Psoas muscle (tissue), 8 donors: ENCODE data around the gene CBR1. TPM values are rescaled to one million over a fixed set of nuclear protein-coding genes. Genes with fewer than 3 reads are reported as not detected.

Source experiments
- ATAC-seq, 4 donors: fragments of 200-7000 bp; cut with Tn5 transposase; one replicate each; pipeline ENCODE4 v1.9.1; 2020; ENCODE audit warnings: moderate library complexity in 3 of 4, mild to moderate bottlenecking in 2 of 4
- DNase-seq, 2 donors: peaks; one replicate each; pipeline ENCODE4 v3.0.0-alpha.2; 2020
- H3K27ac ChIP-seq: fragments of 200-600 bp; one replicate; pipeline ENCODE4 v1.8.0; 2022
- H3K27me3 ChIP-seq, 3 donors: fragments of 200-600 bp in 1 of 3; one replicate each; pipeline versions ENCODE4 v1.6.1 to v1.8.0; 2013 to 2022; ENCODE audit warnings: low read length in 2 of 3, mild to moderate bottlenecking in 2 of 3, moderate library complexity in 1 of 3; ENCODE audit not compliant: insufficient read depth in 3 of 3
- H3K36me3 ChIP-seq, 2 donors: fragments of 200-600 bp in 1 of 2; one replicate each; pipeline versions ENCODE4 v1.6.1 to v1.8.0; 2013 to 2022; ENCODE audit warnings: low read depth in 1 of 2, mild to moderate bottlenecking in 1 of 2, moderate library complexity in 1 of 2; ENCODE audit not compliant: insufficient read depth in 1 of 2
- H3K4me1 ChIP-seq: fragments of 200-600 bp; one replicate; pipeline ENCODE4 v1.8.0; 2022
- H3K4me3 ChIP-seq: fragments of 200-600 bp; one replicate; pipeline ENCODE4 v1.8.0; 2022; ENCODE audit warnings: mild to moderate bottlenecking
- H3K9me3 ChIP-seq: fragments of 200-600 bp; one replicate; pipeline ENCODE4 v1.8.0; 2022
- CTCF ChIP-seq: fragments of 200-600 bp; IDR thresholded peaks from one replicate; pipeline ENCODE4 v1.8.0; 2022; ENCODE audit warnings: antibody characterized with exemption
- WGBS, 3 donors: extraction: QIAGEN DNeasy Blood & Tissue Kit; methylation state at CpG; one replicate each; pipeline versions ENCODE4 v1.1.6 to v1.1.7; 2013; 5-methylcytosine and 5-hydroxymethylcytosine counted together
- intact Hi-C, 2 donors: fragments of 100-400 bp; cut with DNase I; formaldehyde crosslinking; loops; one replicate each; pipeline versions ENCODE4 v1.11.0 to v1.14.2; 2022
- polyA plus RNA-seq, 3 donors: library from polyadenylated mRNA; stranded (reverse); fragments of 200-250 nt; gene quantifications; one replicate each; pipeline ENCODE4 v1.2.3, GENCODE V29; 2013
- total RNA-seq, 4 donors: library from RNA; stranded (reverse); fragmentation: NEBNext Ultra II Directional in 2 of 4; extraction: Animal tissue kit (Norgen Biotek cat#: 25700) in 2 of 4; gene quantifications; one replicate each; pipeline versions ENCODE4 v1.2.1 to v1.2.4, GENCODE V29; 2021 to 2023
- donor health status: healthy with polysubstance abuse.
- donor health status: DM: no; HTN: no; CAD: no; lungs with moderate emphysema.
- donor health status: Bipolar disorder and iron deficiency.
- donor health status: healthy.
- donor health status: DM: yes; HTN: yes; CAD: no.
- donor health status: DM: no; HTN: no; CAD: no.
- donor health status: DM: no; HTN: no; CAD: no.
- donor health status: DM: yes; HTN: yes; CAD: no.

Gene CBR1
- total and polyA plus RNA-seq, 7 donors: 15.2 to 94.0 (median 45.9) TPM

- Histone ChIP-seq H3K4me1 (peaks cover 15% of the 10 kb centered on the region), H3K36me3 (no peaks in the 10 kb centered on the region), H3K27me3 (no peaks in the 10 kb centered on the region), H3K27ac (peak overlapping the region; percentile 38), H3K9me3 (no peaks in the 10 kb centered on the region), H3K4me3 (no peak overlapping the region)
- intact Hi-C loops: no loop called here
- 13 to 25% (median 24%) methylated on average over 6 of the region's 6 CpGs for WGBS, 3 donors
- ATAC-seq (peak; percentile 40 to 89 (median 76)), DNase-seq (no peak)
- peak; percentile 7 for TF ChIP-seq CTCF
Measured at GRCh38 chr21:36087362-36088138, 17.7 kb downstream of the CBR1 start.

- ATAC-seq (no peak), DNase-seq (no peak)
- Histone ChIP-seq H3K27me3 (no peaks in the 10 kb centered on the region), H3K4me1 (peaks cover 15% of the 10 kb centered on the region), H3K27ac (no peak overlapping the region), H3K4me3 (no peak overlapping the region), H3K9me3 (no peaks in the 10 kb centered on the region), H3K36me3 (no peaks in the 10 kb centered on the region)
- 70 to 93% (median 92%) methylated on average over 3 of the region's 3 CpGs for WGBS, 3 donors
- intact Hi-C loops: no loop called here
- no peak for TF ChIP-seq CTCF
Measured at GRCh38 chr21:36089946-36090345, 20.1 kb downstream of the CBR1 start.

- Histone ChIP-seq H3K27me3 (no peaks in the 10 kb centered on the region), H3K36me3 (no peaks in the 10 kb centered on the region), H3K4me3 (no peak overlapping the region), H3K27ac (no peak overlapping the region), H3K4me1 (peaks cover 8% of the 10 kb centered on the region), H3K9me3 (no peaks in the 10 kb centered on the region)
- ATAC-seq (no peak), DNase-seq (no peak)
- TF ChIP-seq CTCF: no peak
- intact Hi-C loops: no loop called here
Measured at GRCh38 chr21:36092681-36093080, 22.9 kb downstream of the CBR1 start.

- ATAC-seq (no peak), DNase-seq (no peak)
- Histone ChIP-seq H3K27me3 (no peaks in the 10 kb centered on the region), H3K4me1 (peaks cover under 1% of the 10 kb centered on the region), H3K9me3 (no peaks in the 10 kb centered on the region), H3K27ac (no peak overlapping the region), H3K36me3 (no peaks in the 10 kb centered on the region), H3K4me3 (no peak overlapping the region)
- intact Hi-C loops: no loop called here
- TF ChIP-seq CTCF: no peak
- WGBS, 3 donors: 88 to 95% (median 95%) methylated on average over 1 of the region's 1 CpG
Measured at GRCh38 chr21:36093512-36093911, 23.7 kb downstream of the CBR1 start.
